Fibroblast of the aortic adventitia (primary cell): Measurements from ENCODE around the gene TNIP1. TPM values are rescaled to one million over a fixed set of nuclear protein-coding genes. Genes with fewer than 3 reads are reported as not detected.

Source experiments
- DNase-seq: peaks from one replicate; pipeline ENCODE4 v3.0.0-alpha.2; 2010; ENCODE audit warnings: low read depth
- H3K4me3 ChIP-seq: 2 replicates; pipeline ENCODE4 v1.5.1; 2011; ENCODE audit warnings: low read depth, mild to moderate bottlenecking, control low read depth, low read length, moderate library complexity
- total RNA-seq: library from RNA; depleted of rRNA; stranded (reverse); fragments of >200 nt; gene quantifications from 2 replicates; pipeline ENCODE4 v1.2.3, GENCODE V29; 2012; ENCODE audit warnings: low replicate concordance
- TF ChIP-seq, protein P1 (sequence below): IDR thresholded peaks from 2 replicates; pipeline ENCODE4 v1.5.1; 2011; ENCODE audit warnings: mild to moderate bottlenecking, low read length, control low read depth, inconsistent platforms; ENCODE audit not compliant: insufficient read depth

The TNIP1 gene
- total RNA-seq, 1 donor, result 42.9 TPM

DNA sequence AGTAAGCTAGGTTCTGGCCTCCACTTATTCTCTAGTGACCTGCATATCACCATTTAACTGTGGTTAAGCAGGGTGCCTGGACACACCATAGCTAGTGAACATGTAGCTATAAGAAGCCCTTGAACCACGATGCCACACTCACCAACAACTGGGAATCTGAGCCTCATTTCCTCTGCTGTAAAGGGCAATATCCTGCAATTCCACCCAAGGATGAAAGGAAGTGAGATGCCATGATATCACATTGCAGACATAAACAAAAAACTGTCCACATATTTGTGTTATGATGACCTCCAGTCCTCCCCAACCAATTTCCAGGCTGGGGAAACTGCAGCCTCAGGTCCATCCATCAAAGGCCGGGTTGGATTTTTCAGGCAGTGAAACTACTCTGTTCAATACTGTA, 10.4 kb downstream of the TNIP1 start:
- H3K4me3 ChIP-seq, result no peak overlapping the region
- no peak for DNase-seq
- TF ChIP-seq, protein P1, sequence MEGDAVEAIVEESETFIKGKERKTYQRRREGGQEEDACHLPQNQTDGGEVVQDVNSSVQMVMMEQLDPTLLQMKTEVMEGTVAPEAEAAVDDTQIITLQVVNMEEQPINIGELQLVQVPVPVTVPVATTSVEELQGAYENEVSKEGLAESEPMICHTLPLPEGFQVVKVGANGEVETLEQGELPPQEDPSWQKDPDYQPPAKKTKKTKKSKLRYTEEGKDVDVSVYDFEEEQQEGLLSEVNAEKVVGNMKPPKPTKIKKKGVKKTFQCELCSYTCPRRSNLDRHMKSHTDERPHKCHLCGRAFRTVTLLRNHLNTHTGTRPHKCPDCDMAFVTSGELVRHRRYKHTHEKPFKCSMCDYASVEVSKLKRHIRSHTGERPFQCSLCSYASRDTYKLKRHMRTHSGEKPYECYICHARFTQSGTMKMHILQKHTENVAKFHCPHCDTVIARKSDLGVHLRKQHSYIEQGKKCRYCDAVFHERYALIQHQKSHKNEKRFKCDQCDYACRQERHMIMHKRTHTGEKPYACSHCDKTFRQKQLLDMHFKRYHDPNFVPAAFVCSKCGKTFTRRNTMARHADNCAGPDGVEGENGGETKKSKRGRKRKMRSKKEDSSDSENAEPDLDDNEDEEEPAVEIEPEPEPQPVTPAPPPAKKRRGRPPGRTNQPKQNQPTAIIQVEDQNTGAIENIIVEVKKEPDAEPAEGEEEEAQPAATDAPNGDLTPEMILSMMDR, result no peak

DNA sequence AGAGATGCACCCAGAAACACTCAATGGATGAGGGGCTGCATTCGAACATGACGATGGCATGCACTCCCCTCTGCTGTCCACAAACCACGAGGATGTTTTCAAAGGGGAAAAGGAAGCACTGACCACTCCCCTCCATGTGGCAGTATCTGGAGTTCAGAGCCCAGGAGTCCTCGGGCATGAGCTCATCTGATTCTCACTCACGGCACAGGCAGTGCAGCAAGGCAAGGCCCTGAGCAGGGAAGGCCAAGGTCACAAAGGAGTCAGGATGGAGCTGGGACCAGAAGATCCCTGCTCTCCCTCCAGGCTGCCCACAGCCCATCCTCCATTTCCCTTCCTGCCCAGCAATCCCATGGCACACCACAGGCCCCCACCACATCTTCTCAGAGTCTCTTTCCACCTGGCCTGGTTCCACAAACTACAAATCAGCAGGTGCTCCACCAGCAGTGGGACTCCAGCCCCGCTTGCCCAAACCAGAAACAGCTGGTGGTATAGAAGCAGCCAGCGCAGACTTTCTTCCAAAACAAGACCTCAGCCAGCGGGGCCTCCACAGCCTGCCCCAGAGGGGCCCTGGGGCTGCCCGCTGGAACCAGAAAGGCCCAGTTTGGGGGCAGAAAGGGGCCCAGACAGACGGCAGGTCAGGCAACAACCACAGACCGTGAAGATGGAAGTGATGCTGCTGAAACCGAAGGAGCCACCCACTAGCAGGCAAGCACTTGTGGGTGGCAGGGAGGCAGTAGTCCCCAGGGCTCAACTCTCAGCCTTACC, 12.2 kb downstream of the TNIP1 start:
- DNase-seq, result no peak
- H3K4me3 ChIP-seq, result no peak overlapping the region
- TF ChIP-seq, protein P1, result no peak

DNA sequence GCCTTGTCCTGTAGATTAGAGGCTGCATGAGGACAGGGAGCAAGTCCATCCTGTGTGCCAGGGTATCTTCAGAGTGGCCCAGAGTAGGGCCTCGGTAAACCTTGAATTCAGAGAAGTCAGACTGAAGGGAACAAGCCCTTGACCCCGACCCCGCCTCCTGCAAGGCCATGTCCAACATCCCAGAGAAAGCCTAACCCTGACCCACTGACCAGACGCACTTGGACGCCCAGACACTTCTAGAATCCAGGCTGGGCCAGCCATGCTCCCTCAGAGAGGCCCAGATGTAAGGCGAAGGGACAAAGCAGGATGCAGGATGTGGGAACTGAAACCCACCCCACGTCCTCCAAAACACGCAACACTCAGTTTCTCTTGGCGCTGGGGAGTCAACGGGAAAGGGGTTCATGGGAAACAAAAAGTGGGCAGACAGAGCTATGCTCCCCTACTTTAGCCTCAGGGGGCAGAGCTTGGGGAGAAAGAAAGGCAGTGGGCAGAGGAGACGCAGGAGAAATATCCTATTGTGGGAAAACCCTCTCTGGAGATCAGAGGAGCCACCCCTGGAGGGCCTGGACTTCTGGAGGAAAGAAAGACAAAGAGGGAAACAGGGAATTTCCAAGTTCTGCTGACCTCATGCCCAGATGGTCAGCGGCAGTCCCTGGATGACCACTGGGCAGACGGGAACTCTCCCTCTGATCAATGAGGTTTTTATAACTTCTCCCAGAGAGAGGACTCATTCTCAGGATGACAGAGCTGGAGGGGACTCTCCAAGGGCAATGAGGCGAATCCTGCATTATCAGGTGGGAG, 13.0 kb downstream of the TNIP1 start:
- TF ChIP-seq, protein P1, result no peak
- DNase-seq, result no peak
- H3K4me3 ChIP-seq, result no peak overlapping the region

DNA sequence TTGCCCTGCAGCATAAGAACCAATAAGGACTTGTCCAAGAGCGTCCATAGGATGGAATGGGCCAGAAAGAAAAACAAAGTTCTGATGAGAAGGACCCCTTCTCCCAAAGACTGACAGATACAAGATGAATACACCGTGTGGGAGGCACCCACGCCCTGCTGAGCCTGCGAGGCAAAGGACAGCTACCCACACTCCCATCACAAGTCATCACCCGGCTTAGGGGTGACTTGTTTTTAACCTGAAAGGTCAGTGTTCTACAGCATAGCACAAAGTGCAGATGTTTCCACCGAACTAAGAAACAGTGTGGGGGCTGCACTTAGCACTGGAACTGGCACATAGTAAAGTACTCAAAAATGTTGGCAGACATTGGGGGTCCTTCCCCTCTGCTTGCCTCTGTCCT, 13.9 kb downstream of the TNIP1 start:
- DNase-seq, result no peak
- H3K4me3 ChIP-seq, result no peak overlapping the region
- TF ChIP-seq, protein P1, result no peak

DNA sequence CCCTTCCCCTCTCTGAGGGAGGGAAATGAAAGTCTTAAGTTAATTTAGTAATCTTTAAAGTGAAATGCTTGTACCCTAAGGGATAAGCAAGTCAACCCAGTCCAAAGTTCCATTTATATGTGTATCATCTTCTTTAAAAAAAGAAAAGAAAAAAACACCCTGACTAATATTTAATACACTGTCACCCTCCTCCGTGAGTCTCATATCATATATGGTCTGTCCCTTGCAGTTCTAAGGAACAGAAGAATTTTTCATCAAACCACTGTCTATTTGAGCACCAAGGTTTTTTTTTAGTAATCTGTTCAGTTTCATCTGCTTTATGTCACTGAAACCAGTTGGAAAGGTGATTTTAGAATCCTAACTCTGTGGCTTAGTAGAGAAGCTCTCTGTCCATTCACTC, 15.2 kb downstream of the TNIP1 start:
- TF ChIP-seq, protein P1, result no peak
- no peak for DNase-seq
- no peak overlapping the region for H3K4me3 ChIP-seq

DNA sequence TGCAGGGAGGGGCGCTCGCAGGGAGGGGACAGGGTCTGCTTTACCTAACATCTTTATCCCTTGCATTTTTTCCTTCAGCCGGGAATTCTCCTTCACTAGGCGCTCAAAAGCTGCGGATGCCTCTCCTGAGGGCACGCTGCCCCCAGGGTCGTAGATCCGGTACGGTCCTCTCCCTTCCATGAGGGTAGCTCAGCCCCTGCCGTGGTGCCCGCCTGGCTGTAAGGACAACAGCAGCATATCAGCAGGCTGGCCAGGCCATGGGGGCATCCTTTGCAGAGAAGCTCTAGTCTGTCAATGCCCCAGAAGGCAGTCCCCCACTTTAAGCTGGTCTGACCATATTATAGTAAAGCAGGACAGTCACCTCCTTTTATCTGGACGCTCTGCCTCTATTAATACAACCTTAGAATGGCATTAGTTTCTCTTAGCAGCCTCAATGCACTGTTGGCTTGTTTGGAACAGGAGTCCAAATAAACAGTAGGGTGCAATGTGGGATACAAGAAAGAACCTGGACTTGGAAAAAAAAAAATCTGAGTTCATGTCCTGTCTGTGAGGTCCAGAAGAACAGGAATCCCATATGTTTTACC, 15.8 kb downstream of the TNIP1 start:
- TF ChIP-seq, protein P1, result no peak
- DNase-seq, result no peak

More for the DNA sequence above, 15.8 kb downstream of the TNIP1 start:
- H3K4me3 ChIP-seq, result no peak overlapping the region
